Fibroblast of skin of scalp (primary cell): ENCODE measurements around the gene SPDYA.

Experiments
- DNase-seq: peaks from one replicate; pipeline ENCODE4 v3.0.0-alpha.2; 2013

The SPDYA gene

DNA sequence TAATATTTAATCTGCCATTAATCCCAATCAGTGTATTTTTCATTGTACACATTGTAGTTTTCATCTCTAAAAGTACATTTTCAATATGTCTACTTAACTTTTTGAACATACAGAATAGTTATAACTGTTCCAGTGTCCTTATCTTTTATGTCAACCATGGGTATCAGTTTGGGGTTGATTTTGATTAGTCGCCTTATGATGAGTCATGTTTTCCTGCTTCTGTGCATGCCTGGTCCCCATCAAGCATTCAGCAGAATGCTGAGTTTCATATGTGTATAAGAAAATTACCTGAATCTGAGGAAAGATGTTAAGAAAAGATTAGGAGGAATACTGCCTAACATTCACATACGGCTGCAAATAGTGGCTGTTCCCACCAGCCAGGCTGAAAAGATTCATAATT, 17.7 kb downstream of the SPDYA start:
- DNase-seq, result peak; percentile 15

DNA sequence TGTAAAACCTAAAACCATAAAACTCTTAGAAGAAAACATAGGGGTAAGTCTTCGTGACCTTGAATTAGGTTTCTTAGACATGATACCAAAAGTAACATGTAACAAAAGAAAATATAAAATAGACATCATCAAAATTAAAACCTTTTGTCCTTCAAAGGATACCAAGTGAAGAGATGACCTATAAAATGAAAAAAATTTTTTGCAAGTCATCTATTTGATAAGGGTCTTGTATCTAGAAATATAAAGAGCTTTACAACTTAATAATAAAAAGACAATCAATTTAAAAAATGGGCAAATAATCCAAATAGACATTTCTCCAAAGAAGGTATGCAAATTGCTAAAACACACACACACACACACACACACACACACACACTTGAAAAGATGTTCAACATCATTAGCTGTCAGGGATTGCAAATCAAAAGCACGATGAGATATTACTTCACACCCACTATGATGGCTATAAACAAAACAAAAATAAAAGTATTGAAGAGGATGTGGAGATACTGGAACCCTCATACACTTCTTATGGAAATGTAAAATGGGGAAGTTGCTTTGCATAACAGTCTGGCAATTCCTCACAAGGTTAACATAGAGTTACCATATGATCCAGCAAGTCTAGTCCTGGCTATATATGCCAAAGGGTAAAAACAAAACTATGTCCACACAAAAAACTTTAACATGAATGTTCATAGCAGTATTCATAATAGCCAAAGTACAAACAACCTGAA, 23.3 kb downstream of the SPDYA start:
- DNase-seq, result no peak

DNA sequence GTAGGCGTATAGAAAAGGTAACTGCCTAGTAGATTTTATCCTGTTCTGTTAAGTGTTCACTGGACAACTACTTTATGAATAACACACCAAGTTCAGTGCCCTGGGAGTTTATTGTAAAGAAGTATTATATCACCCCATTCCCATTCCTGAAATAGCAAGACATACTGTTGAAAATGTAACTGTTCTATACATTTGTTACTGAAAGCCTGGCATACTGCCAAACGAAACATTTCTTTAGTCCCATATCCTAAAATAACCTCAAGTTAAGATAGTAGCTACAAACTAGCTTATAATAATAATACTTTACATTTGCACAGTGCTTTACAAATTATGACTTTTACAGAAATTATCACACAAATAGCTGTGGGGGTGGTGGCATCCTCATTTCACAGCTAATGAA, 25.1 kb downstream of the SPDYA start:
- DNase-seq, result peak; percentile 66

DNA sequence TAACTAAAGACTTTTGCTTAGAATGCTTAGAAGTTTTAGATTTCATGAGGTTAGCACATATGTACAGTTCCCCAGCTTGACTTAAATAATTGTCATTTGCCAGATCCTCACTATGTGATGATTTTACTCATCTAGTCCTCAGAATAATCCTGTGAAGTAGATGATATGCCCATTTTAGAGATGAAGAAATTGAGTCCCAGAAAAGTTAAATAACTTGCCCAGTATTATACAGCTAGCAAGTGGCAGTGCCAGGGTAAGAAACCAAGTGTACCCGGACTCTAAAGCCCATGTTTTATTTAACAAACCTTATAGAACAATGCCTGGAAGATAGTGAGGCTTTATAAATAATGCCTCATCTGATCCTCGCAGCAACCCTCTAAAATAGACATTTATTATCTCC, 28.3 kb downstream of the SPDYA start:
- DNase-seq, result no peak

DNA sequence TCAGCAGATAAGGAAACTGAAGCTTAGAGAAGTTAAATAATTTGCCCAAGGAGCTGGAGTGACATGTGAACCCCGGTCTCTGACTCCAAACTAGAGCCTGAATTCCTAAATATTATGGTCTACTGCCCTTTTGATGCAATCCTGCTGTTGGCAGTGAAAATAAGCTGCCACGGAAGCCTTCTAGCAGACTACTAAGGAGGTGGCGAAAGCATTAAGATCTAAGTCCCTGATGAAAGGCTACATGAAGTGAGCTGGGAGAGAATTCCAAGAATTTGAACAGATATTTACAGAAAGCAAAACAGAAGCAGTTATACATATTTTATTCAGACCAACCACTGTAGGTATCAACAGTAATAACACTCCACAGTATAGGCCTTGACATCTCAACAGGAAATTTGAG, 31.4 kb downstream of the SPDYA start:
- peak; percentile 11 for DNase-seq

DNA sequence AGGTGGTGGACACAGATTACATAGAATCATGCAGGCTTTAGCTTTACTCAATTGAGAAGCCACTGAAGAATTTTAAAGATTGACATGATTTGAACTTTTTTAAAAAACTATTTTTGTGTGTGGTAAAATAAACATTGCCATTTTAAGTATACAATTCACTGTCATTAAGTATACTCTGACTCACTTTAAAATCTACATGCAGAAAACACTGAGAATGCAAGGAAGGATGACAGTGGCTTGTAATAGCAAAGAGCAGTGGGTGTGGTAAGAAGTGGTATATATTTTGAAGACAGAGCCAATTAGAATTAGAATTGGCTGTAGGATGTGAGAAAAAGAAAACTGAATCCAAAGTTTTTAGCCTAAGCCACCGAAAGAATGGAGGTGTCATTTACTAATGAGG, 44.6 kb downstream of the SPDYA start:
- DNase-seq, result peak; percentile 29

DNA sequence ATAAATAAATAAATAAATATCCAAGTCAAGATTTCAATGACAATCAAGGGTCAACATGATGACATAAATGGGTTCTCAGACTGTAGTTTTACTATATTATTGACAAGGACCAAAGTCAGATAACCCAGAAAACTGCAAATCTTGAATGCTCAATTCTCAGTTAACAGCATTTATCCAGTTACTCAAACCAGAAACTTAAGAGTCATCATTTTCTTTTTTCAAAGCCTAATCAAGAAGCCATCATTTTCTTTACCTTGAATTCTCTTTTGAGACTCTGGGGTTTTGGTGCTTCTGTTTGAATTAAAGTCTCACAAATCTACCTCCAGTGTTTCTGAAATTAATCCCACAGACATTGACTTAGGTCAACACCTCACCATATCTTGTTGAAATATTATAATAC, 45.3 kb downstream of the SPDYA start:
- DNase-seq, result no peak

DNA sequence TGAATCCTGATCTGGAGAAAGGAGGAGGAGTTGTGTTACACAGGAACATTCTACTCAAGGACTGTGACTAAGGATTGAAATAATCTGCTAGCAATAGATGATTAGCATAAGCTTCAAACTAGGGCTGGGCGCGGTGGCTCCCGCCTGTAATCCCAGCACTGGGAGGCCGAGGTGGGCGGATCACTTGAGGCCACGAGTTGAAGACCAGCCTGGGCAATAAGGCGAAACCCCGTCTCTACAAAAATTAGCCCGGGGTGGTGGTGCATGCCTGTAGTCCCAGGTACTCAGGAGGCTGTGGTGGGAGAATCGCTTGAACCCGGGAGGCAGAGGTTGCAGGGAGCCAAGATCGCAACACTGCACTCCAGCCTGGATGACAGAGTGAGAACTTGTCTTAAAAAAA, 58.0 kb downstream of the SPDYA start:
- no peak for DNase-seq

DNA sequence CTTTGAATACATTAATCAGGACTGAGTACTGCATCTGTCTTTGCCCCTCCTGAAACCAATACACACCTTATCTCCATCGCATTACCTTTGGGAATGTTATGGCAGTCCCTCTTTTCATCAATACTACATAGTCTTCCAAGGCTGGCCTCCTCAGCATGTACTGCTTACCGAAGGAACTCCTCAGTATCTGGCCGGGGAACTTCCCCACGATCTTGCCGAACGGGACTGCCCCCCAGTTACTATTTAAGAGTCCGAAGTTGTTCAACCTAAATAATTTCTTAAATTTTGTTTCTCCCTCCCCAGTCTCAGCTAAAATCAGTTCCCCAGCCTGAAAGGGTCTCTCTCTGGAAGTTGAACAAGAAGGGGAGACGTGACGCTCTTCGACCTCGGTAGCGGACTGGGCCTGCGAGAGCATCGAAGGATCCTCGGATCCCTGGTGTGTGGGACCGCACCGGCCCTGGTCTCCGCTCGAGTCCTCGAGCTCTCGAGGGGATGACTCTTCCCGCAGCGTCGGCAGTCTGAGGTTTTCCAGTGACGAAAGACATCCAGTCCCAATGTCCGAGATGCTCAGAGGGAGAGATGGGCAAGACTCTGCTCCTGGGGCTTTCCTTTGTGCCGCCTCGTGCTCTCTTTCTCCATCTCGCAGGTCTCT, 59.0 kb downstream of the SPDYA start:
- DNase-seq, result peak; percentile 0

DNA sequence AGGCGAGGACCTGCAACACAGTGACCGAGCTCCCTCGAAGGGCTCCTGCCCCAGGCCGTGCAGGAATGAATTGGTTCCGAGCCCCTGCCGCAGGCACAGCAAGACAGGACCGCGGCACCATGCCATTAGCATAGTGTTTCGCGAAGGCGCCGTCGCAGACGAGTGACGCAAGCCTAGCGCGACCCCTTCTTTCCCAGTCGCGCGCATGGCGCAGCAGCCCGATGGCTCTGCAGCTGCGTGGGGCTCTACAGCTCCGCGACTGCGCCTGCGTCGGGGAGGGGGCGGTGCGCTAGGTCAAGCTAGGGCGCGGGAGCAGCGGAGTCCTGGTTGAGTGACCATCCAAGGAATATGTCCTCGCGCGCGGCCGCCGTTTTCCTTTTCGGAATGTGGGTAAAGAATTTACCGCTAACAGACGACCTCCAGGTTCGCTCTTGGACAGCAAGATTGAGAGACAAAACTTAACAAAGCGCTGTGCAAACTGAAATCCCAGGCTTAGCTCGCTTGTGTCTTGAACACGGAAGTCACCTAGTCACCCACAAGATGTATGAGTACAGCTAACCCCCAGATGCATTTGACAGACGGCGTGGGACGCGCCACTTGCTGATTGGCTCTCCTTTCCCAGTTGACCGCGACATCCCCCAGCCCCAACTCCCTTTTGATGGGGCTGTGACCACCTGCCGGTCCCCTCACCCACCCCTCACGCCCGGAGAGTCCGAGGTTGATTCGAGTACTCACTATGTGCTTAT, 59.7 kb downstream of the SPDYA start, which contains the start of gene TRMT61B:
Gene TRMT61B, minus strand, starts transcription at position 164 of the 746 bp plus-strand sequence. Its CDS starts 32 bp downstream, at position 132.
- peak; percentile 95 for DNase-seq

DNA sequence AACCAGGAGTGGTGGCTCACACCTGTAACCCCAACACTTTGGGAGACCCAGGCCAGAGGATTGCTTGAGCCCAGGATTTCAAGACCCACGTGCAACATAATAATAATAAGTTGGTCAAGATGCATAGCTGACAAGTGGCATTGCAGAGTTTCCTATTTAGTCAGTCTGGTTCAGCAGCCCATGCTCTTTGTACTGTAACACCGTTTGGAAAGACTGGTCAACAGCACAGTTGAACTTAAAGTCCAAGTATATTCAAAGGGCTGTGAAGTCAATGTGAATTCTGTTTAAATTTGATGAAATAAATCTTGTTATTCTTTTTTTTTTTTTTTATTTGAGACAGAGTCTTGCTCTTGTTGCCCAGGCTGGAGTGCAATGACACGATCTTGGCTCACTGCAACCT, 61.0 kb downstream of the SPDYA start:
- no peak for DNase-seq

DNA sequence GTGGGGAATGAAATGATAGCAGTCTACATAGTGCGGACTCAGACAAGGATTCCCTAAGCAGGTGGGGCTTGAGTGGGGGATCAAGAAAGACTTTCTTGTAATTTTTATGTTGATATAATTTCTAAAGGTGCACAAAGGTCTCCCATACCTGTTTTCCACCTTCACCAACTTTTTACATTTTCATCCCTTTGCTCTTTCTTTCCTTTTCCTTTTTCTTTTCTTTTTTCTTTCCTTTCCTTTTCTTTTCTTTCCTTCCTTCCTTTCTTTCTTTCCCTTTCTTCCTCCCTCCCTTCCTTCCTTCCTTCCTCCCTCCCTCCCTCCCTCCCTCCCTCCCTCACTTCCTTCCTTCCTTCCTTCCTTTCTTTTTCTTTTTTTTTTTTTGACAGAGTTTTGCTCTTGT, 69.6 kb downstream of the SPDYA start:
- DNase-seq, result no peak

DNA sequence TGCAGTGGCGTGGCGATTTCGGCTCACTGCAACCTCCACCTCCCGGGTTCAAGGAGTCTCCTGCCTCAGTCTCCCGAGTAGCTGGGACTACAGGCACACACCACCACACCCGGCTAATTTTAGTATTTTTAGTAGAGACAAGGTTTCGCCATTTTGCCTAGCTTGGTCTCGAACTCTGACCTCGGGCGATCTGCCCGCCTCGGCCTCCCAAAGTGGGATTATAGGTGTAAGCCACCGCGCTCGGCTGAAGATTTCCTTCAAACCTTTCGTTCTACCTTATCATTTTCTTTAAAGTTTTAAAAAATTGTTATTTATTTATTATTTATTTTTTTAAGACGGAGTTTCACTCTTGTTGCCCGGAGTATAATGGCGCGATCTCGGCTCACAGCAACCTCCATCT, 82.9 kb downstream of the SPDYA start:
- DNase-seq, result no peak

DNA sequence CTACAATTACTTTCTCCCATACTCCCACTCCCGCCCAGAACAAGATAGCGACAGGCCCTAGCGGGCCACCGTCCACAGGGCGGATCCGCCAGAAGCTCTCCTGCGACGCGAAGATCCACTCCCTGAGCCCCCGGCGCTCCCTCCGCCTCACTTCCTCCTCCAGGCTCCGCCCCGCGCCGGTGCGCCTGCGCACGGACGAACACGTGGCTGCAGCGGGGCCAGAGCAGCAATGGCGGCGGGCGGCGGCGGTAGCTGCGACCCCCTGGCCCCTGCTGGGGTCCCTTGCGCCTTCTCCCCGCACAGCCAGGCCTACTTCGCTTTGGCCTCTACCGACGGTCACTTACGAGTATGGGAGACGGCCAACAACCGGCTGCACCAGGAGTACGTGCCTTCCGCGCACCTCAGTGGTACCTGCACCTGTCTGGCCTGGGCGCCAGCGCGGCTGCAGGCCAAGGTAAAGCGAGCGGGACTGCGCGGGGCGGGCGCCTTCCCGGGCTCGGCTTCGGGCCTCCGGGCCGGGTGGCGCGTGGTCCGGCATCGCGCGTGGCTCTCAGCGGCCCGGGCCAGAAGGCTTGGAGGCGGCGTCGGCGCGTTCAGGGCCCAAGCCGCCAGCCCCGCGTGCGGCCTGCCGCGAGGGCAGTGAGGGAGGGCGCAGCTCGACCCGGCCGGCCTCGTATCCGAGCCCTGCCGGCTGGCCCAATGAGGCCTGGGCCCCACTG, 84.0 kb downstream of the SPDYA start, which contains the start of gene WDR43:
Gene WDR43, plus strand, starts transcription at position 198 of the 719 bp plus-strand sequence. Its CDS starts 32 bp downstream, at position 230.
- peak; percentile 99 for DNase-seq

DNA sequence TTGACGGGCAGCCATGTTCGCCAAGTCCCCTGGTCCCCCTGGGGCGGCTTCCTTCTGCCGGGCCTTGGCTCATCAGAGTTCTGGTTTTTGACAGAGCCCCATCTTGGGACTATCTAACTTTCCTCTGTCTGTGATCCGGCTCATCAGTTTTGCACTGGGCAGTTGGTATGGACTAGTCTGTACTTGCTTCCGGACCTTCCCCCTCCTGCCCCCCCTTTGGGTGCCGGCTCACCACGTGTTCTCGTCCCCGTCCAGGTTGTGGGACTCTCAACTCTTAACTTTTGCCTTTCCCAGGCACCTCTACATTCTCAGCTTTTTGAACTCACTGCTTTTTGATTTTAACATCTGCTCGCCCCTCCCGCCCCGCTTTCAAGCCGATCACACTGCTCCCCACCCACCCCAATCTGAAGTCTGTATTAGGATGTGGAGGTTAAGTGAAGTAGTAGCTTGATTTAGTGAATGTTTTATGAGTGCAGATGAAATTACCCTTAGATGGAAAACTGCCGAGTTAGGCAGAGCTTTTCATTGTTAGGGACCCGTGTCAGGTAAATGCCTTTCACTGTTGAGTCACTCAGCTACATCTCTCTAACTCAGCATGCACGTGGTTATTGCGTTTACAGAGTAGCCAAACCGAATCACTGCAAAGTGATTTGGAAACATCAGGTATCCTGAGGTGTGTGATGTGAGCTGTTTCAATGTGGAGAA, 84.7 kb downstream of the SPDYA start:
- peak; percentile 21 for DNase-seq

DNA sequence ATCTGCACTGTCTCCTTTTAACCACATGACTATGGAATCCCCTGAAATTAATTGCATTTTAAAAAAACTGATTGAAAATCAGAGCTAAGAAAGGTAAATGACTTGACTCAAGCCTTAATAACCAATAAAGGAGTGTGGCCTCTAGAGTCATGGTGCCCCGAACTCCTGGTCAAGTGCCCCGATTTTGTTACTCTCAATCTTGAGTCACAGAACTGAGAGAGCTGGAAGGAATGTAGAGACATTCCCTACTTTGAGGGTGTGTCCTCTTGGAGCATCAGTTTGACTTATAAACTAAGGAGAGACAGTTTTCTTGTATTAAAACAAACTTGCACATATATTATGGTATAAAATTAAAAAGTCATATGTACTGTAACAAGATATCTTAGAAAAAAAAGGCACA, 86.3 kb downstream of the SPDYA start:
- DNase-seq, result peak; percentile 52

DNA sequence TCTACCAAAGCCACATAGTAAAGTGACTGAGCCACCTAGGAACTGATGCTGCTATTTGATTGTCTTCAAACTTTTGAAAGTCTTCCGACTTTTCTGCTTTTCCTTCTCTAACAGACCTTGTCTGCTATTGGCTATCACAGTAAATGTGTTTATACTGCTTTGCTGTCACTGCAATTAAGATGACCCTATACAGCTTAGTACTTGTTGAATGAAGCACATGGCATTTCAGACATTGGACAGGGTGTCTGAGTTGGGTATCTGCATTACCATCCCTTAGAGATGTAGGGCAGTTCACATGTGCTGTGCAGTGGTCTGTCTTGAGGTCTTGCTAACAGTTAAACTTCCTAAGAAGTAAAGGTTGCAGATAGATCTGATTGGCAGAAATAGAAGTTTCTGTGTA, 87.4 kb downstream of the SPDYA start:
- DNase-seq, result no peak
